Astrocyte (in vitro differentiated cells and primary cell): ENCODE measurements around the gene DNAJC11. TPM values are rescaled to one million over a fixed set of nuclear protein-coding genes. Genes with fewer than 3 reads are reported as not detected.

Experiments
- DNase-seq: peaks from one replicate; pipeline ENCODE4 v3.0.0-alpha.2; 2010; ENCODE audit warnings: low read depth
- FAIRE-seq: peaks from 2 replicates; lab custom pipeline; 2011; peaks lifted over from hg19 to GRCh38; lab: Jason Lieb, UNC
- H2AFZ ChIP-seq: 2 replicates; pipeline ENCODE4 v1.6.0; 2012; ENCODE audit warnings: low read depth, low read length, inconsistent platforms
- H3K27ac ChIP-seq: 2 replicates; pipeline ENCODE4 v1.5.1; 2011; ENCODE audit warnings: low read depth, low read length, inconsistent platforms
- H3K27me3 ChIP-seq: 2 replicates; pipeline ENCODE4 v1.6.0; 2011; ENCODE audit warnings: low read length, inconsistent platforms; ENCODE audit not compliant: insufficient read depth
- H3K36me3 ChIP-seq: 2 replicates; pipeline ENCODE4 v1.5.1; 2011; ENCODE audit warnings: low read length, inconsistent platforms; ENCODE audit not compliant: insufficient read depth
- H3K4me1 ChIP-seq: 2 replicates; pipeline ENCODE4 v1.5.1; 2011; ENCODE audit warnings: low read length, inconsistent platforms; ENCODE audit not compliant: insufficient read depth
- H3K4me2 ChIP-seq: 2 replicates; pipeline ENCODE4 v1.6.0; 2012; ENCODE audit warnings: low read length, inconsistent platforms
- H3K4me3 ChIP-seq: 2 replicates; pipeline ENCODE4 v1.5.1; 2011; ENCODE audit warnings: low read depth, mild to moderate bottlenecking, low read length, inconsistent platforms; ENCODE audit not compliant: insufficient read depth
- H3K79me2 ChIP-seq: 2 replicates; pipeline ENCODE4 v1.6.0; 2012; ENCODE audit warnings: mild to moderate bottlenecking, low read length, inconsistent platforms; ENCODE audit not compliant: insufficient read depth
- H3K9ac ChIP-seq: 2 replicates; pipeline ENCODE4 v1.6.0; 2012; ENCODE audit warnings: mild to moderate bottlenecking, low read length, inconsistent platforms
- H3K9me3 ChIP-seq: 2 replicates; pipeline ENCODE4 v1.5.1; 2012; ENCODE audit warnings: low read depth, mild to moderate bottlenecking, low read length, inconsistent platforms; ENCODE audit not compliant: insufficient read depth
- H4K20me1 ChIP-seq: 2 replicates; pipeline ENCODE4 v1.6.0; 2012; ENCODE audit warnings: low read length, inconsistent platforms; ENCODE audit not compliant: insufficient read depth
- H3K27ac Mint-ChIP-seq: one replicate; pipeline ENCODE4 v1.8.0; 2021; ENCODE audit warnings: mild to moderate bottlenecking, mixed read lengths; ENCODE audit not compliant: unreplicated experiment
- H3K27me3 Mint-ChIP-seq: one replicate; pipeline ENCODE4 v1.8.0; 2021; ENCODE audit warnings: low read depth, mixed read lengths; ENCODE audit not compliant: unreplicated experiment
- H3K36me3 Mint-ChIP-seq: one replicate; pipeline ENCODE4 v1.8.0; 2021; ENCODE audit warnings: low read depth, mixed read lengths; ENCODE audit not compliant: unreplicated experiment
- H3K4me1 Mint-ChIP-seq: one replicate; pipeline ENCODE4 v1.8.0; 2021; ENCODE audit warnings: low read depth, mixed read lengths; ENCODE audit not compliant: unreplicated experiment
- H3K4me3 Mint-ChIP-seq: one replicate; pipeline ENCODE4 v1.8.0; 2021; ENCODE audit warnings: mild to moderate bottlenecking, moderate library complexity, mixed read lengths; ENCODE audit not compliant: unreplicated experiment
- H3K9me3 Mint-ChIP-seq: one replicate; pipeline ENCODE4 v1.8.0; 2021; ENCODE audit warnings: mild to moderate bottlenecking, mixed read lengths; ENCODE audit not compliant: unreplicated experiment
- CTCF ChIP-seq: IDR thresholded peaks from 2 replicates; pipeline ENCODE4 v1.5.1; 2011; ENCODE audit warnings: low read depth, mild to moderate bottlenecking, inconsistent platforms, low read length, moderate library complexity; ENCODE audit not compliant: insufficient read depth
- EZH2 ChIP-seq: IDR thresholded peaks from 2 replicates; pipeline ENCODE4 v1.6.1; 2012; ENCODE audit warnings: mild to moderate bottlenecking, low read length, inconsistent platforms; ENCODE audit not compliant: insufficient read depth
- total RNA-seq: library from RNA; stranded (reverse); gene quantifications from 2 replicates; pipeline ENCODE4 v1.2.1, GENCODE V29; 2021

The DNAJC11 gene
- total RNA-seq, 1 donor from 2014 or later = 63.9 TPM

GRCh38 chr1:6635910-6636760, 65.5 kb downstream of the DNAJC11 start:
- Histone ChIP-seq H2AFZ (no peak overlapping the region), H3K36me3 (peaks cover 14% of the 10 kb centered on the region), H3K27me3 (no peaks in the 10 kb centered on the region), H4K20me1 (peaks cover 4% of the 10 kb centered on the region), H3K27ac (no peak overlapping the region), H3K4me3 (no peak overlapping the region), H3K9me3 (no peaks in the 10 kb centered on the region), H3K9ac (no peak overlapping the region), H3K4me1 (peaks cover 9% of the 10 kb centered on the region), H3K79me2 (no peaks in the 10 kb centered on the region), H3K4me2 (no peak overlapping the region)
- Mint-ChIP-seq H3K27me3 (no peaks in the 10 kb centered on the region), H3K9me3 (no peaks in the 10 kb centered on the region), H3K36me3 (peaks cover 13% of the 10 kb centered on the region), H3K4me3 (no peak overlapping the region), H3K4me1 (no peaks in the 10 kb centered on the region), H3K27ac (no peak overlapping the region)
- DNase-seq (no peak), FAIRE-seq (no peak)
- TF ChIP-seq CTCF (peak; percentile 6), EZH2 (no peak)

GRCh38 chr1:6635161-6635909, 66.3 kb downstream of the DNAJC11 start:
- TF ChIP-seq EZH2 = no peak
- peaks cover 13% of the 10 kb centered on the region for H3K36me3 Mint-ChIP-seq
- Histone ChIP-seq H3K4me3 (no peak overlapping the region), H3K27ac (no peak overlapping the region), H3K4me2 (no peak overlapping the region), H3K4me1 (peaks cover 9% of the 10 kb centered on the region), H3K36me3 (peaks cover 14% of the 10 kb centered on the region), H4K20me1 (peaks cover 4% of the 10 kb centered on the region), H3K9me3 (no peaks in the 10 kb centered on the region), H3K9ac (no peak overlapping the region), H3K79me2 (no peaks in the 10 kb centered on the region), H2AFZ (no peak overlapping the region), H3K27me3 (no peaks in the 10 kb centered on the region)
- DNase-seq (no peak), FAIRE-seq (no peak)
- no peak overlapping the region for H3K27ac Mint-ChIP-seq
- H3K4me3 Mint-ChIP-seq = no peak overlapping the region
- H3K4me1 Mint-ChIP-seq = no peaks in the 10 kb centered on the region
- H3K9me3 Mint-ChIP-seq = no peaks in the 10 kb centered on the region
- no peaks in the 10 kb centered on the region for H3K27me3 Mint-ChIP-seq

GRCh38 chr1:6634371-6635052, 67.1 kb downstream of the DNAJC11 start:
- no peak overlapping the region for H3K27ac Mint-ChIP-seq
- TF ChIP-seq CTCF (peak; percentile 10), EZH2 (no peak)
- no peak overlapping the region for H3K4me3 ChIP-seq

More at GRCh38 chr1:6634371-6635052, 67.1 kb downstream of the DNAJC11 start:
- Histone ChIP-seq H3K4me1 (peaks cover 9% of the 10 kb centered on the region), H3K9ac (no peak overlapping the region), H4K20me1 (peaks cover 5% of the 10 kb centered on the region), H3K9me3 (no peaks in the 10 kb centered on the region), H3K36me3 (peaks cover 10% of the 10 kb centered on the region), H3K79me2 (no peaks in the 10 kb centered on the region), H3K27ac (no peak overlapping the region), H3K4me2 (no peak overlapping the region), H2AFZ (no peak overlapping the region), H3K27me3 (no peaks in the 10 kb centered on the region)
- H3K4me3 Mint-ChIP-seq = no peak overlapping the region
- no peaks in the 10 kb centered on the region for H3K27me3 Mint-ChIP-seq
- H3K4me1 Mint-ChIP-seq = no peaks in the 10 kb centered on the region
- FAIRE-seq = no peak
- no peak for DNase-seq
- peaks cover 21% of the 10 kb centered on the region for H3K36me3 Mint-ChIP-seq
- no peaks in the 10 kb centered on the region for H3K9me3 Mint-ChIP-seq
